ENCODE data around the gene CRYGN.

Gene CRYGN

DNA sequence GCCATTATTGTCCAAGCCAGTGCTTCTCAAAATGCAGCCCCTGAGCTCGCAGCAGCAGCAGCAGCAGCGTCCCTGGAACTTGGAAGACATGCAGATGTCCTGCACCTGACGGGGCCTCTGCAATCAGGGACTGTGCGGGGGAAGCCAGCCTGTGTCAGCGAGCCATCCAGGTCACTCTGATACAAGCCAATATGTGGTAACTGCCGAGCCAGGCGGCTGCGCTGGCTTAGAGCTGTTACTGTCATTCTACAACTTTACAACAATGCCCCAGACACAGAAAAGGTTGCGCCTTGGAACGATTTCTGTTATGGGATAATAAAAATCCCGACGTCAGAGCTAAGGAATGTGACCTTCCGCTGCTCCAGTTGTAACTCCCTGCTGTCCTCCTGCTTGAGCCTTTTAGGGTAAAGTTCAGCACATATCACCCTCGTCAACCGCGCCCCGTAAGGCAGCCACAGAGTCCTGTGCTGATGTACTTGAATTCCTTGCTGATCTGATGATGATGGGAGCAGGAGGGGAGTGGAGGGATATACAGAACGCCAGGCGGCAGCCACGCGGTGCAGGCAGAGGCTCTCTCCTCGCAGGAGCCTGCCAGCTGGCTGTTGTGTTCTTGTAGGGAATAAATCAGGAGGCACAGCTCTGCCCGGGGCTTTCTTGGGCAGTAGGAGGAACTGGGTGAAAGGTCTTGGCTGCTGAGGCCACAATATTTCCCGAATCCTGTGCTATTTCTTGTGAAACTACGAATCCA, 20.0 kb upstream of the CRYGN start:
- DNase-seq (ENCODE audit: insufficient read length, low spot score) (no peak), FAIRE-seq (no peak)
- TF ChIP-seq, protein P1, sequence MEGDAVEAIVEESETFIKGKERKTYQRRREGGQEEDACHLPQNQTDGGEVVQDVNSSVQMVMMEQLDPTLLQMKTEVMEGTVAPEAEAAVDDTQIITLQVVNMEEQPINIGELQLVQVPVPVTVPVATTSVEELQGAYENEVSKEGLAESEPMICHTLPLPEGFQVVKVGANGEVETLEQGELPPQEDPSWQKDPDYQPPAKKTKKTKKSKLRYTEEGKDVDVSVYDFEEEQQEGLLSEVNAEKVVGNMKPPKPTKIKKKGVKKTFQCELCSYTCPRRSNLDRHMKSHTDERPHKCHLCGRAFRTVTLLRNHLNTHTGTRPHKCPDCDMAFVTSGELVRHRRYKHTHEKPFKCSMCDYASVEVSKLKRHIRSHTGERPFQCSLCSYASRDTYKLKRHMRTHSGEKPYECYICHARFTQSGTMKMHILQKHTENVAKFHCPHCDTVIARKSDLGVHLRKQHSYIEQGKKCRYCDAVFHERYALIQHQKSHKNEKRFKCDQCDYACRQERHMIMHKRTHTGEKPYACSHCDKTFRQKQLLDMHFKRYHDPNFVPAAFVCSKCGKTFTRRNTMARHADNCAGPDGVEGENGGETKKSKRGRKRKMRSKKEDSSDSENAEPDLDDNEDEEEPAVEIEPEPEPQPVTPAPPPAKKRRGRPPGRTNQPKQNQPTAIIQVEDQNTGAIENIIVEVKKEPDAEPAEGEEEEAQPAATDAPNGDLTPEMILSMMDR (IDR thresholded peaks at IDR 0.05; ENCODE audit: insufficient read depth, missing control alignments) = peak; percentile 40

DNA sequence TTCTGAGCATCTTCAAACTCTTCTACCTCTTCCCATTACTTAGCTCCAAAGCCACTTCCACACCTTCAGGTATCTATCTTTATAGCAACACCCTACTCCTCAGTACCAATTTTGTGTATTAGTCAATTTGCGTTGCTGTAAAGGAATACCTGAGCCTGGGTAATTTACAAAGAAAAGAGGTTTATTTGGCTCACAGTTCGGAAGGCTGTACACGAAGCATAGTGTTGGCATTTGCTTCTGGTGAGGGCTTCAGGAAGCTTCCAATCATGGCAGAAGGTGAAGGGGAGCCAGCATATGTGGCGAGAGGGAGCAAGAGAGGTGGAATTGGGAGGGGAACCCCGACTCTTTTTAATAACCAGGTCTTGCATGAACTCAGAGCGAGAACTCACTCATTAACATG, 17.6 kb upstream of the CRYGN start:
- TF ChIP-seq, protein P1 (IDR thresholded peaks at IDR 0.05; ENCODE audit: insufficient read depth, missing control alignments) = no peak
- FAIRE-seq (no peak), DNase-seq (ENCODE audit: insufficient read length, low spot score) (no peak)

GRCh38 chr7:151456782-151457181, 16.8 kb upstream of the CRYGN start:
- FAIRE-seq = no peak
- DNase-seq (ENCODE audit: insufficient read length, low spot score) = no peak
- TF ChIP-seq, protein P1 (IDR thresholded peaks at IDR 0.05; ENCODE audit: insufficient read depth, missing control alignments) = no peak

GRCh38 chr7:151456276-151456675, 16.3 kb upstream of the CRYGN start:
- DNase-seq (ENCODE audit: insufficient read length, low spot score) (no peak), FAIRE-seq (no peak)
- TF ChIP-seq, protein P1 (IDR thresholded peaks at IDR 0.05; ENCODE audit: insufficient read depth, missing control alignments) = no peak

- no peak for DNase-seq (ENCODE audit: insufficient read length, low spot score)
- TF ChIP-seq, protein P1 (IDR thresholded peaks at IDR 0.05; ENCODE audit: insufficient read depth, missing control alignments) = no peak
- no peak for FAIRE-seq
These were observed 15.7 kb upstream of the CRYGN start for GRCh38 chr7:151455690-151456089.

DNA sequence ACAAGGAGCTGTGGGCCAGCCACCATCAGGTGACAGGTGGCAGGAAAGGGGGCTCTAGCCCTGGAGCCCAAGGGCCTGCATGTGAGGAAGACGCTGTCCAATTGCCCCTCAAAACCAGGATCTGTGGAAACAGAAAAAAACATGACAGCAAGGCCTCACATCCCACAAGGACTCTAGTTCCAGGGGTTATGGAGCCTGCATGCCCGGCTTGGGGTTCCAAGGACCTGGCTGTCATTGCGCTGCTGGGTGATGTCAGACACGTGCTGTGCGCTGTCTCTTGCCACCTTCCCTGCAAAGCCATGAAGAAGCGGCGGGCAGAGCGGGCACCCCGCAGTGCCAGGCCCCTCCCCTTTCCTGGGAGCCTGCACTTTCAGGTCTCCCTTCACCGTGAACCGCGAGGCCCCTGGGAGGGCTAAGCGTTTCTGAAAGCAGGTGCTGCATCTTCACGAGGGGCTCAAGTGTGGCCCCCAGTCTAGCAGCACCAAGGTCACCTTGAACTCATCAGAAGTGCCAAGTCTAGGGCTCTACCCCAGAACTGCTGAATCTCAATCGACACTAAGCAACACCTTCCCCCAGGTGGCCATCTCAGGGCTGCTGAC, 15.1 kb upstream of the CRYGN start:
- DNase-seq (ENCODE audit: insufficient read length, low spot score) (peak; percentile 14), FAIRE-seq (no peak)
- TF ChIP-seq, protein P1 (IDR thresholded peaks at IDR 0.05; ENCODE audit: insufficient read depth, missing control alignments) = no peak

GRCh38 chr7:151454305-151454704, 14.4 kb upstream of the CRYGN start:
- DNase-seq (ENCODE audit: insufficient read length, low spot score) (no peak), FAIRE-seq (no peak)
- TF ChIP-seq, protein P1 (IDR thresholded peaks at IDR 0.05; ENCODE audit: insufficient read depth, missing control alignments) = no peak

All from D721Med (cell line).